ENCODE measurements around the gene SCFD2. TPM values are rescaled to one million over a fixed set of nuclear protein-coding genes. Genes with fewer than 3 reads are reported as not detected.

Gene SCFD2
- polyA plus RNA-seq, 1 of the 3 experiments (the other 2 are of a cell fraction) = 14.1 TPM

DNA sequence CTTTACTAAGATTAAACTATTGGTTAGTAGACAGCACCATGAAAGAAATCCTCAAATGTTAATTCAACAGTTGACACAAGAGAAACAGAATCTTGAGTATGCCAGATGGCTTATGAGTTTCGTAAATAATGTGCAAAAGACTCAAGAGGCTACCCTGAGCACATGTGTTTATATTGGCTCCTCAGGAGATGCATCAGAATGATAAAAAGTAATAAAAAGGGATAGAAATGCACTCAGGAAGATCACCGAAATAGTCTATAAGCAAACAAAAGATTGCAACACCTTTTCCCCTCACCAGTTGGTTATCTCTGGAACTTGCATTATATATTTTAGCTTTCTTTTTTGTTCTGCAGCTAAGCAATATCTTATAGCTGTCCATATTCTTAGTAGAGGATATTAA is 84.4 kb downstream of the SCFD2 start:
- Histone ChIP-seq H2AFZ (ENCODE audit: low read depth) (no peak overlapping the region), H3K4me3 (ENCODE audit: low read depth in 2 of 2, low read length in 1 of 2) (no peak overlapping the region), H3K4me2 (no peak overlapping the region), H3K9ac (no peak overlapping the region), H3K27me3 (ENCODE audit: insufficient read depth) (no peaks in the 10 kb centered on the region), H3K36me3 (replicated peaks in 1 of 2; ENCODE audit: control insufficient read depth in 1 of 2, insufficient read depth in 2 of 2, low read length in 1 of 2) (peaks cover 0 to 2% of the 10 kb centered on the region in 2 experiments), H4K20me1 (ENCODE audit: insufficient read depth) (no peaks in the 10 kb centered on the region), H3K4me1 (ENCODE audit: control insufficient read depth in 1 of 2, insufficient read depth in 2 of 2, low read depth in 1 of 2, low read length in 1 of 2) (no peaks in the 10 kb centered on the region), H3K9me2 (no peaks in the 10 kb centered on the region), H3F3A (replicated peaks; ENCODE audit: insufficient read depth) (no peaks in the 10 kb centered on the region), H3K79me2 (ENCODE audit: insufficient read depth) (no peaks in the 10 kb centered on the region), H3K27ac (ENCODE audit: low read depth in 2 of 2, low read length in 1 of 2) (no peak overlapping the region), H3K9me3 (no peaks in the 10 kb centered on the region)
- POLR2A ChIA-PET = no interaction called here
- CTCF ChIA-PET = no interaction called here
- 98% methylated on average over 2 of the region's 2 CpGs for WGBS (ENCODE audit: low lambda C conversion rate)
- no peak for DNase-seq
- TF ChIP-seq POLR2AphosphoS5 (IDR thresholded peaks at IDR 0.05; ENCODE audit: low read depth, low read length) (no peak), JUND (IDR thresholded peaks at IDR 0.05) (no peak), MEF2A (IDR thresholded peaks at IDR 0.05; ENCODE audit: borderline replicate concordance, low read depth) (no peak), RAD21 (IDR thresholded peaks at IDR 0.05; ENCODE audit: low read length) (no peak), TCF12 (IDR thresholded peaks at IDR 0.05) (no peak), FOXJ3 (CRISPR knock-in tag; IDR thresholded peaks at IDR 0.05) (no peak), CHD2 (IDR thresholded peaks at IDR 0.05; ENCODE audit: low read length, partially characterized antibody) (no peak), GATA2 (CRISPR knock-in tag; IDR thresholded peaks at IDR 0.05) (no peak), TAF1 (IDR thresholded peaks at IDR 0.05; ENCODE audit: borderline replicate concordance, low read depth, low read length) (no peak), RFX5 (IDR thresholded peaks at IDR 0.05; ENCODE audit: low read length) (no peak), YY1 (IDR thresholded peaks at IDR 0.05; ENCODE audit: low read depth) (no peak)
- TF ChIP-seq, protein P1, sequence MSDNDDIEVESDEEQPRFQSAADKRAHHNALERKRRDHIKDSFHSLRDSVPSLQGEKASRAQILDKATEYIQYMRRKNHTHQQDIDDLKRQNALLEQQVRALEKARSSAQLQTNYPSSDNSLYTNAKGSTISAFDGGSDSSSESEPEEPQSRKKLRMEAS (IDR thresholded peaks at IDR 0.05; ENCODE audit: low read depth) = no peak

DNA sequence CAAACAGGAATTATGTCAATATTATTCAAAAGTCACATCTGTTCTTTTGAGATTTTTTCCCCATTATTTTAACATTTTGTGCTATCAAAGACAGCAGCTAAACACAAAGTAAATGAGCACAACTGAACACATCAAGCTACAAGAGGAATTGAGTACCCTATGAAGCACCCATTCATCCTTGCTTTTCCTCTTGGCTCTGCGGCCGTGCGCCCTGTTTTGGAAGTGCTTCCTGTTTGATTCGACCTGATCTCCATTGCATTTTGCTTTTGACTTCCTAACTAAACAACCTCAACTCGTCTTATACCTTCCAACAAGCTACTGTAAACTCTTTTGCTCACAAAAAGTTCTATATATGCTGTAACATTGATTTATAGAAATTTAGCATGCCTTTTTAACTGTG is 85.0 kb downstream of the SCFD2 start:
- H3K27ac ChIP-seq (ENCODE audit: low read depth in 2 of 2, low read length in 1 of 2) = no peak overlapping the region
- ChIA-PET POLR2A (no interaction called here), CTCF (interaction anchor here (1.4 kb wide), 1 partner anchor 953 kb away, joined by 3 read pairs; no protein-coding TSS in a partner anchor)

More for the DNA sequence above, 85.0 kb downstream of the SCFD2 start:
- Histone ChIP-seq H3K4me2 (no peak overlapping the region), H4K20me1 (ENCODE audit: insufficient read depth) (no peaks in the 10 kb centered on the region), H3K9me2 (no peaks in the 10 kb centered on the region), H3K36me3 (replicated peaks in 1 of 2; ENCODE audit: control insufficient read depth in 1 of 2, insufficient read depth in 2 of 2, low read length in 1 of 2) (peaks cover 0 to 2% of the 10 kb centered on the region in 2 experiments), H2AFZ (ENCODE audit: low read depth) (no peak overlapping the region), H3F3A (replicated peaks; ENCODE audit: insufficient read depth) (peaks cover 3% of the 10 kb centered on the region), H3K9ac (no peak overlapping the region), H3K27me3 (ENCODE audit: insufficient read depth) (no peaks in the 10 kb centered on the region), H3K9me3 (no peaks in the 10 kb centered on the region), H3K79me2 (ENCODE audit: insufficient read depth) (no peaks in the 10 kb centered on the region), H3K4me1 (ENCODE audit: control insufficient read depth in 1 of 2, insufficient read depth in 2 of 2, low read depth in 1 of 2, low read length in 1 of 2) (no peaks in the 10 kb centered on the region), H3K4me3 (ENCODE audit: low read depth in 2 of 2, low read length in 1 of 2) (no peak overlapping the region)
- no peak for DNase-seq
- WGBS (ENCODE audit: low lambda C conversion rate) = 86% methylated on average over 5 of the region's 5 CpGs
- TF ChIP-seq NFIC (IDR thresholded peaks at IDR 0.05; ENCODE audit: borderline replicate concordance) = no peak
- TF ChIP-seq SMC3 (IDR thresholded peaks at IDR 0.05; ENCODE audit: low read depth, low read length) = no peak
- TF ChIP-seq RXRA (IDR thresholded peaks at IDR 0.05; ENCODE audit: borderline replicate concordance, low read depth) = no peak
- TF ChIP-seq POLR2AphosphoS5 (IDR thresholded peaks at IDR 0.05; ENCODE audit: low read depth, low read length) = no peak
- TF ChIP-seq, protein P2, sequence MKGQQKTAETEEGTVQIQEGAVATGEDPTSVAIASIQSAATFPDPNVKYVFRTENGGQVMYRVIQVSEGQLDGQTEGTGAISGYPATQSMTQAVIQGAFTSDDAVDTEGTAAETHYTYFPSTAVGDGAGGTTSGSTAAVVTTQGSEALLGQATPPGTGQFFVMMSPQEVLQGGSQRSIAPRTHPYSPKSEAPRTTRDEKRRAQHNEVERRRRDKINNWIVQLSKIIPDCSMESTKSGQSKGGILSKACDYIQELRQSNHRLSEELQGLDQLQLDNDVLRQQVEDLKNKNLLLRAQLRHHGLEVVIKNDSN (IDR thresholded peaks at IDR 0.05; ENCODE audit: borderline replicate concordance, low read depth) = no peak
- no peak for TF ChIP-seq MEF2A (IDR thresholded peaks at IDR 0.05; ENCODE audit: borderline replicate concordance, low read depth)
- no peak for TF ChIP-seq EZH2phosphoT487 (IDR thresholded peaks at IDR 0.05; ENCODE audit: borderline replicate concordance, low read depth)
- TF ChIP-seq YY1 (IDR thresholded peaks at IDR 0.05; ENCODE audit: low read depth) = no peak
- TF ChIP-seq, protein P3, sequence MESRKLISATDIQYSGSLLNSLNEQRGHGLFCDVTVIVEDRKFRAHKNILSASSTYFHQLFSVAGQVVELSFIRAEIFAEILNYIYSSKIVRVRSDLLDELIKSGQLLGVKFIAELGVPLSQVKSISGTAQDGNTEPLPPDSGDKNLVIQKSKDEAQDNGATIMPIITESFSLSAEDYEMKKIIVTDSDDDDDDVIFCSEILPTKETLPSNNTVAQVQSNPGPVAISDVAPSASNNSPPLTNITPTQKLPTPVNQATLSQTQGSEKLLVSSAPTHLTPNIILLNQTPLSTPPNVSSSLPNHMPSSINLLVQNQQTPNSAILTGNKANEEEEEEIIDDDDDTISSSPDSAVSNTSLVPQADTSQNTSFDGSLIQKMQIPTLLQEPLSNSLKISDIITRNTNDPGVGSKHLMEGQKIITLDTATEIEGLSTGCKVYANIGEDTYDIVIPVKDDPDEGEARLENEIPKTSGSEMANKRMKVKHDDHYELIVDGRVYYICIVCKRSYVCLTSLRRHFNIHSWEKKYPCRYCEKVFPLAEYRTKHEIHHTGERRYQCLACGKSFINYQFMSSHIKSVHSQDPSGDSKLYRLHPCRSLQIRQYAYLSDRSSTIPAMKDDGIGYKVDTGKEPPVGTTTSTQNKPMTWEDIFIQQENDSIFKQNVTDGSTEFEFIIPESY (IDR thresholded peaks at IDR 0.05; ENCODE audit: borderline replicate concordance, low read depth) = no peak
- no peak for TF ChIP-seq MXI1 (IDR thresholded peaks at IDR 0.05; ENCODE audit: low read depth, low read length)
- no peak for TF ChIP-seq CHD2 (IDR thresholded peaks at IDR 0.05; ENCODE audit: low read length, partially characterized antibody)
- no peak for TF ChIP-seq RAD21 (IDR thresholded peaks at IDR 0.05; ENCODE audit: low read length)
- TF ChIP-seq GABPA (IDR thresholded peaks at IDR 0.05; ENCODE audit: low read depth) = no peak
- TF ChIP-seq ELF1 (IDR thresholded peaks at IDR 0.05) = no peak
- no peak for TF ChIP-seq RFX5 (IDR thresholded peaks at IDR 0.05; ENCODE audit: low read length)
